Measurements from ENCODE around the gene ZNF41. TPM values are rescaled to one million over a fixed set of nuclear protein-coding genes. Genes with fewer than 3 reads are reported as not detected.

Gene ZNF41
- polyA plus RNA-seq, 1 experiment = 6.2 TPM

- POLR2A ChIA-PET = no interaction called here
- no peaks in the 10 kb centered on the region for H3K9me3 ChIP-seq (ENCODE audit: control insufficient read depth, insufficient read depth, low read length)
- no peak overlapping the region for H3K27ac ChIP-seq (ENCODE audit: low read depth, low read length)
- DNase-seq (ENCODE audit: low read depth, low spot score) = no peak
- TF ChIP-seq, protein P1, sequence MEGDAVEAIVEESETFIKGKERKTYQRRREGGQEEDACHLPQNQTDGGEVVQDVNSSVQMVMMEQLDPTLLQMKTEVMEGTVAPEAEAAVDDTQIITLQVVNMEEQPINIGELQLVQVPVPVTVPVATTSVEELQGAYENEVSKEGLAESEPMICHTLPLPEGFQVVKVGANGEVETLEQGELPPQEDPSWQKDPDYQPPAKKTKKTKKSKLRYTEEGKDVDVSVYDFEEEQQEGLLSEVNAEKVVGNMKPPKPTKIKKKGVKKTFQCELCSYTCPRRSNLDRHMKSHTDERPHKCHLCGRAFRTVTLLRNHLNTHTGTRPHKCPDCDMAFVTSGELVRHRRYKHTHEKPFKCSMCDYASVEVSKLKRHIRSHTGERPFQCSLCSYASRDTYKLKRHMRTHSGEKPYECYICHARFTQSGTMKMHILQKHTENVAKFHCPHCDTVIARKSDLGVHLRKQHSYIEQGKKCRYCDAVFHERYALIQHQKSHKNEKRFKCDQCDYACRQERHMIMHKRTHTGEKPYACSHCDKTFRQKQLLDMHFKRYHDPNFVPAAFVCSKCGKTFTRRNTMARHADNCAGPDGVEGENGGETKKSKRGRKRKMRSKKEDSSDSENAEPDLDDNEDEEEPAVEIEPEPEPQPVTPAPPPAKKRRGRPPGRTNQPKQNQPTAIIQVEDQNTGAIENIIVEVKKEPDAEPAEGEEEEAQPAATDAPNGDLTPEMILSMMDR (IDR thresholded peaks at IDR 0.05; ENCODE audit: low read depth, low read length) = no peak
- H3K27me3 ChIP-seq (ENCODE audit: control insufficient read depth, insufficient read depth, low read length) = no peaks in the 10 kb centered on the region
- CTCF ChIA-PET = interaction anchor here (1.3 kb wide), 1 partner anchor 34 kb away, joined by 3 read pairs; no protein-coding TSS in a partner anchor
- no peak overlapping the region for H3K4me3 ChIP-seq (ENCODE audit: low read depth, low read length)
These were observed 6.7 kb upstream of the ZNF41 start for GRCh38 chrX:47489507-47490275.

GRCh38 chrX:47484885-47485284 is 1.9 kb upstream of the ZNF41 start:
- peak overlapping the region; percentile 32 for H3K4me3 ChIP-seq (ENCODE audit: low read depth, low read length)
- CTCF ChIA-PET = interaction anchor here (0.9 kb wide), 1 partner anchor 159 kb away, joined by 3 read pairs; no protein-coding TSS in a partner anchor
- POLR2A ChIA-PET = no interaction called here

GRCh38 chrX:47483306-47484268 is 565 bp upstream of the ZNF41 start:
- Histone ChIP-seq H3K27ac (ENCODE audit: low read depth, low read length) (peak overlapping the region; percentile 73), H3K4me3 (ENCODE audit: low read depth, low read length) (peak overlapping the region; percentile 68), H3K27me3 (ENCODE audit: control insufficient read depth, insufficient read depth, low read length) (no peaks in the 10 kb centered on the region), H3K9me3 (ENCODE audit: control insufficient read depth, insufficient read depth, low read length) (no peaks in the 10 kb centered on the region)
- DNase-seq (ENCODE audit: low read depth, low spot score) = no peak
- ChIA-PET CTCF (no interaction called here), POLR2A (no interaction called here)
- TF ChIP-seq, protein P1 (IDR thresholded peaks at IDR 0.05; ENCODE audit: low read depth, low read length) = no peak

More at GRCh38 chrX:47484885-47485284, 1.9 kb upstream of the ZNF41 start:
- TF ChIP-seq, protein P1 (IDR thresholded peaks at IDR 0.05; ENCODE audit: low read depth, low read length) = no peak
- Histone ChIP-seq H3K27ac (ENCODE audit: low read depth, low read length) (no peak overlapping the region), H3K9me3 (ENCODE audit: control insufficient read depth, insufficient read depth, low read length) (no peaks in the 10 kb centered on the region), H3K27me3 (ENCODE audit: control insufficient read depth, insufficient read depth, low read length) (no peaks in the 10 kb centered on the region)
- DNase-seq (ENCODE audit: low read depth, low spot score) = no peak

DNA sequence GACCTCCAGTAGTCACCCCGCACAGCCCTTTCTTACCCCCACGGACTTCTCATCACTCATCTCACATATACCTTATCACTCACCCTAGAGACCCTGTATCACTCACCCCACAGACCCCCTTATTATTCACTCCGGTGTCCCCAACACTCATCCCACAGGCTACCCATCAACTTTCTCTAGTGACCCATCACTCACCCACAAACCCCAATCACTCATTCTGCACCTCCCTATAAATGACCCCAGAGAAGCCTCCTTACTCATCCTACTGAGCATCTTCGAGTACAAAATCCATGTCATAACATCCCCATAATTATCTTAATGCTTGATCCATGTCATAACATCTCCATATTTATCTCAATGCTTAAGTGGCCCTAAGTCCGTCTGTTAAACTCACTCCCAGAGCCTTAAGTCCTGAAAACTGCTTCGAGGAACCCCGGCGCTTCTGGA is 934 bp downstream of the ZNF41 start:
- H3K27me3 ChIP-seq (ENCODE audit: control insufficient read depth, insufficient read depth, low read length) = no peaks in the 10 kb centered on the region
- ChIA-PET POLR2A (interaction anchor here (1.0 kb wide), 1 partner anchor 264 kb away, joined by 3 read pairs; no protein-coding TSS in a partner anchor), CTCF (no interaction called here)
- H3K4me3 ChIP-seq (ENCODE audit: low read depth, low read length) = peak overlapping the region; percentile 68
- H3K27ac ChIP-seq (ENCODE audit: low read depth, low read length) = no peak overlapping the region
- TF ChIP-seq, protein P1 (IDR thresholded peaks at IDR 0.05; ENCODE audit: low read depth, low read length) = no peak
- no peaks in the 10 kb centered on the region for H3K9me3 ChIP-seq (ENCODE audit: control insufficient read depth, insufficient read depth, low read length)
- DNase-seq (ENCODE audit: low read depth, low spot score) = no peak
